Stimulated activated CD8-positive, alpha-beta memory T cell treated with anti-CD3 and anti-CD28 coated beads, Interleukin-15, amount 100 ng/mL, for 24 hours (primary cell): ENCODE results near the gene CD79A.

ENCODE experiments used
- DNase-seq: peaks from one replicate; pipeline ENCODE4 v3.0.0-alpha.2; 2020; ENCODE audit warnings: low read depth

The CD79A gene

DNA sequence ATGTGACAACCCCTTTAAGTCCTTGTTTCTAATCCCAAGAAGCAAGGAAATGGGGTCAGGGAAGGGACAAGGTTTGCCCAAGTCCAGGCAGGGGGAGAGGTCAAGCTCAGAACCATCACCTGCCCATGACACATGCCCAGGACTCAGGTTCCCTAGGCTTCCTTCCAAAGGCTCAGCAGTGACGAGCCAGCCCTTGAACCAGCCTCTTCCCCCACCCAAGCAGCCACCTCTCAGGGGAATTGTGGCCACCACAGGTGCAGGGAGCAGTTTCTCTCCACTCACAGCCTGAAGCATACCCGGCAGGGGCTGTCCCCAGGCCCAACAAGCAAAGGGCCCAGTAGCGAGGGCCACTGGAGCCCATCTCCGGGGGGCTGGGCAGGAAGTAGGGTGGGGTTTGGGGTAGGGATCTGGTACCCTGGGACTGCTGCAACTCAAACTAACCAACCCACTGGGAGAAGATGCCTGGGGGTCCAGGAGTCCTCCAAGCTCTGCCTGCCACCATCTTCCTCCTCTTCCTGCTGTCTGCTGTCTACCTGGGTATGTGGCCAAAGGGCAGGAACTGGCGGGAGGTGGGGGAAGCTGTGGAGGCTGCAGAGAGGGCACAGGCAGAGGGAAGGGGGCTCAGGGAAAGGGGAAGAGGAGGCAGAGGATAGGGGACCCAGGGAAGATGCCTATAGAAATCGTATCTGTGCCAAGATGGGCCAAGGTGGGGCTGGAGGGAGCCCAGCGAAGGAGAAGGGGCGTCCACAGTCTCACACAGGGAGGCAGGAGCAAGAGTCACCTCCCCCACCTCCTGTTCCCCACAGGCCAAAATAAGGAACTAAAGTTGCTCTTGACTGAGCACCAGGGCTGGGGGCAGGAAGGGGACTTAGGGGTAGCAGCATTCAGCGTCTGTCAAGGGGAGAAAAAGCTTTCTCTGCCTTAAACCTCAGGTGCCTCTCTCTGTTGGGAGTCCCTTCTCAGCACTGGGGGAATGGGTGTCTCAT, at the start of gene CD79A:
TSS of gene CD79A (plus strand) at position 433 of the 986 bp plus-strand sequence. CDS start at position 459, 26 bp downstream.
- no peak for DNase-seq

DNA sequence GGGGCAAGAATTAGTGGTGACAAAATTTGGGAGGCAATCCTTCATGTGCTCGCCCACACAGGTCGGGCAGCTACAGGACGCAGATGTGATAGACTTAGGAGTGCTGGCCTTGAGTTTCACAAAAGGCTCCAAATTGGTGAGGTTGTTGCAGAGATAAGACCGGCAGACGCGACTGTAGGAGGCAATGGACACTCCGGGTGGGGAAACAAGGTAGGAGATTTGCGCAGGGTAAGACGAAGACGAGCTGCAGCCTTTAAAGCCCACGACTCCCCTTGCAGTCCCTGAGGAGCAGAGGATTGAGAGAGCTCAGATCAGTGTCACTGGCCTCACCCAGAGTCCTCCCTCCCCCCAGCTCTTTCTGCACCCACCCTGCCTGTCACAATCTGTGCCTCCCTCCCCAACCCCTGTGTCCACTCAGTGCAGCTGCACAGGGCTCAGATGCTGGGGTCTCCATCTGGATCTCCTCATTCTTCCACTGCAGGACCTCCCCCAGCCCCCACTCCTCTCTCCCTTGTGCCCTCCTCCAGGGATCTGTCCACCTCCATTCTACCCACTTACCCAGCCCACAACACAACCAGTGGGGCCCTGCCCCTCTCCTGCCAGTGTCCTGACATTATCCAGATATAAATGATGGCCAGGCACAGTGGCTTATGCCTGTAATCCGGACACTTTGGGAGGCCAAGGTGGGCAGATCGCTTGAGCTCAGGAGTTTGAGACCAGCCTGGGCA, 38.9 kb upstream of the CD79A start:
- DNase-seq, result no peak

DNA sequence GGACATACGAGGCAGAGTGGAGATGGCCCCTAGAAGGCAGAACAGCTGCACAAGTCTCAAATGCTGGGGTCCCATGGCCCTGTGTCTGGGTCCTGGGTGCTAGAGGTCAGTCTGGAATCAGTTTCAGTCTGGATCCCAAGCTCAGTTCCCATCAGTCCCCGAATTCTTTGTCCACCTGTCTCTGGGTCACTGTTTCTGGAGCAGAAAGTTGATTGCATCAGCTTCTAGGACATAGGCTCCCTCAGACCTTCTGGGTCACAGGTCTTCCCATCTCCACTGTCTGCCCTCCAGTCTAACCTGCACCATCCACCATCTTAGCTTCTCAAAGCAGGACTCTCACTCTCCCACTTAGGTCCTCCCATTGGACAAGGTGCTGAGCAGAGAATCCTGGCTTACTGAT, 37.9 kb upstream of the CD79A start:
- no peak for DNase-seq

DNA sequence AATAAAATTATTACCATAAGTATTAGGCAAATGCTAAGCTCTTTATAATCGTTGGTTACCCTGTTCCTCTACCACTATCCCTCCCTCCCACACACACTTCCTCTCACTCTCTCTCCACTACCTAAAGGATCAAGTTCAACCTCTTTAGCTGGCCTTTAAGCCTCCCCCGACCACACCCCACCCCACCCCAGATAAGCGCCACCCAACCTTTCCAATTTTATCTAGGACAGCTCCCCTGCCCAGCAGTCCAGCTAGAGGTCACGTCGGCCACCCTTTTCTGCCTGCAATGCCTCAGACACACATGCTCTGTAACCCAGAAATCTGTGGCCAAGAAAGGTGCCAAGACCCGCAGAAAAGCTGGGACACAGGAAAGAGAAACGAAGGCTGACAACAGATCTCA, 33.7 kb upstream of the CD79A start:
- DNase-seq, result no peak

DNA sequence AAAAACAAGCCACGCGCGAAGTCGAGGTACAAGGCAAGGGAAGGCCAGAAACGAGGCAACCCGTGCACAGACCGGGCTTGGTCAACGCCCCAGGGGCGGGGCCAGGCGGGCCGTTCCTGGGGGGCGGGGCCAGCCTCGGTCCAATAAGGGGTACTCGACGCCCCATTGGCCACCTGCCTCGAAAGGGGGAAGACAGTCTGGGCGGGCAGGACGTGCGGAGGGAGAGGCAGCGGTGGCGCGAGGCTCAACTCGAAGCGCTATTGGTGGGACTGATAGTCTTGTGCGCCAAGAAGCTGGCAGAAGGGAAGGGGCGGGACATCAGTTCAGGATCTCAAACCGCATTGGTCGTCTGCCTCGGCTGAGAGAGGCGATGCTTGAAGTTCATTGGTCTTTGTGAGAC, 32.5 kb upstream of the CD79A start, which contains the start of gene LYPD4:
TSS of gene LYPD4 (minus strand) at position 83 of the 400 bp plus-strand sequence. CDS start 5,398 bp downstream, outside the sequence.
- DNase-seq, result no peak

DNA sequence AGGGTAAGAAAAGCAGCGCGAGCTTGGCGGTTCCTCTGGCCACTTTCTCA, 32.3 kb upstream of the CD79A start, which contains the start of gene DMRTC2:
TSS of gene DMRTC2 (plus strand) at position 42 of the 50 bp plus-strand sequence. CDS start 2,387 bp downstream, outside the sequence.
- no peak for DNase-seq

DNA sequence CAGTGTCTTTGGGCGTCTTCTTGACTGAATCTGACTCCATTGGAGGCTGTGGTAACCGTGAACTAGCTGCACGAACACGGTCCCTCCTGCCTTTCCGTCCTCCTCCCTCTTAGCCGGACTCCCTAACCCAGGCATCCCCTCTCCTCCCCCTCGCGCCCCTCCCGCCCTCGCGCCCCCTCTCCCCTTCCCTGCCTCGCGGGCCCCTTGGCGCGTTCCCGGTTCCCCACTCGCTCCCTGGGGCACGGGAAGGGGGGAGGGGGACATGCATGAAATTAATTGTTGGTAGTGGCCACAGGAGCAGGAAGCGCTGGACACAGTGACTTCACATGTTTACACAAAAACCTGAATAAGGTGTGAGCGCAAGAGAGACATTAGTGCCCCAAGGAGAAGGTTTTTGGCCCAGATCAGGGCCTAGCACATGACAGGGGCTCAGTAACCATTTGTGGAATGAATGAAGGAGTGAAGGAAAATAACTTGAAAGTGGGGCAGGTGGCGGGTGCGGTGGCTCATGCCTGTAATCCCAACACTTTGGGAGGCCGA, 32.0 kb upstream of the CD79A start:
- no peak for DNase-seq

DNA sequence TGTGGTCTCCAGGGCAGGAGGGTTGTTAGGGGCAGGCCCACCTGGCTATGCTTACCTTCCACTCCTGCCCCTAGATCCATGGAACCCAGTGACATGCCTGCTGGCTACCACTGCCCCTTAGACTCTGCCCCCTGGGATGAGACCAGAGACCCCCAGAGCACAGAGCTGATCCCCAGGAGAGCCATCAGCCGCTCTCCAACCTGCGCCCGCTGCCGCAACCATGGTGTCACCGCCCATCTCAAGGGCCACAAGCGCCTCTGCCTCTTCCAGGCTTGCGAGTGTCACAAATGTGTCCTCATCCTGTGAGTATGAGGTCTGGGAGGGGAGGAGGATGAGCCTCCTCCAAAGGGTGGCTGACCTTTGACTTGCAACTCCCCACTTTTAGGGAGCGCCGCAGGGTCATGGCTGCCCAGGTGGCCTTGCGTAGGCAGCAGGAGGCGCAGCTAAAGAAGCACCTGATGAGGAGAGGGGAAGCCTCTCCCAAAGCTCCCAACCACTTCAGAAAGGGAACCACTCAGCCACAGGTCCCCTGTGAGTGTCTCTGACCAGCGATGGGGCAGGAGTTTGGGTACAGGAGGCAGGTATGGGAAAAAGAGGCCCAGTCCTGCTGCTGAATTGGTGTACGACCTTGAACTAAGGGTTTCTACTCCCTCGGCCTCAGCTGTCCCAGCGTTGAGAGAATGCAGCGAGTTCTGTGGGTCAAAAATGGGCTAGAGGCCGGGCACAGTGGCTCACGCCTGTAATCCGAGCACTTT, 29.6 kb upstream of the CD79A start:
- DNase-seq, result no peak

DNA sequence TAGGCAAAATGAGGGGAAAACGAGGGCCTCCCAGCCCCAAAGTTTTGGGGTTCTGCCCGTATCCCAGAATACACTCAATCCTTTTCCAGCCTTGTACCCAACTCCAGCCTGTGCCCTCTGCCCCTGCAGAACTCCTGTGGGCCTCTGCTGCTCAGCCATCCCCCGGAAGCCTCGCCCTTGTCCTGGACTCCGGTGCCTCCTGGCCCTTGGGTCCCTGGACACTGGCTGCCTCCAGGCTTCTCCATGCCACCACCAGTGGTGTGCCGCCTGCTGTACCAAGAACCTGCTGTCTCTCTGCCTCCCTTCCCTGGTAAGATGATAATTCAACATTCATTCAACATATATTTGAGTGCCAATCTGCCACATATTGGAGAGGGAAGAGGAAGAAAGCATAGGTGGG, 28.4 kb upstream of the CD79A start:
- DNase-seq, result no peak

DNA sequence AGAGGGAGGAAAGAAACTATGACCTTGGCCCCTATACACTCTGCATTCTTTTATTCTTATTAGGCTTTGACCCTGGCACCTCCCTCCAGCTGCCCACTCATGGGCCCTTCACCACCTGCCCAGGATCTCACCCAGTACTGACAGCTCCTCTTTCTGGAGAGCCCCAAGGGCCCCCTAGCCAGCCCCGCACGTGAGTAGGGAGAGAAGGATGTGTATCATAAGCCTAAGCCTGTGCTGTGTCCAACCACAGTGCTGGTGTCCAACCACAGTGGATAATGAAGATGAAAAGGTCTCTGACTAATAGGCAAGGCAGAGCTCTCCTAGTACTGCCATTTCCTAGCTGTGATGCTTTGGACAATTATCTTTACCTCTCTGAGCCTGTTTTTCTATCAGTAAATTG, 28.0 kb upstream of the CD79A start:
- no peak for DNase-seq

DNA sequence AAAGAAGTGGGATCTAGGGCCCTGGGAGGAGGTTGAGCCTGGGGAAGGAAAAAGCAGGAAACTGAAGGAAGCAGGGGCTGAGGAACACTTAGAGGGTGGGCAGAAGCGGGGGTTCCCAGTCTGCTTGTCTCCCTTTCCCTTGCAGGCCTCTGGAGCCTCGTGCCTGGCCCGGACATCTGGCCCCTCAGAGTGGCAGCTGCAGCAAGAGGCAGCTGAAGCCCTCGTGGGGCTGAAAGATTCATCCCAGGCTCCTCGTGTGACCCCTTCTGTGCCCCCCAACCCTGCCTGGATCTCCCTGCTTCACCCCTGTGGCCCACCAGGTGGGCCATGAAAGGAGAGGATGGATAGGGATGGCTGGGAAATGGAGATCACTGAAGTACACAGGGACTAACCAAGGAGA, 26.7 kb upstream of the CD79A start:
- DNase-seq, result no peak

DNA sequence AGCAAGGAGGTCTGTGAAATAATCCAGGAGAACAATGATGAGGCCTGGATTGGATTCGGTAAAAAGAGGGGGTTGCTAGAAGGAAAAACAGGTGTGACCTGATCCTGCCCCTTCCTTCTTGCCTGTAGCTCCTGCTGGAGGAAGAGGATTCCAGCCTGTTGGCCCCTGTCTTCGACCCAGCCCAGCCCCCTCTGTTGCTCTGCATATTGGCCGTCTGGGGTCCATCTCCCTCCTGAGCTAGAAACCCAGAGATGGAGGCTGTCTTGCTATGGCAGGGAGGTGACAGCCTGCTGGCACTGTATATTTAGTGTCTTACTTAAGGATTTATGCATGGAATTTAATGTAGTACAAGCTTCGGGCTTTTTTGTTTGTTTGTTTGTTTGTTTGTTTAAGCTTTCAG, 25.6 kb upstream of the CD79A start:
- DNase-seq, result no peak

DNA sequence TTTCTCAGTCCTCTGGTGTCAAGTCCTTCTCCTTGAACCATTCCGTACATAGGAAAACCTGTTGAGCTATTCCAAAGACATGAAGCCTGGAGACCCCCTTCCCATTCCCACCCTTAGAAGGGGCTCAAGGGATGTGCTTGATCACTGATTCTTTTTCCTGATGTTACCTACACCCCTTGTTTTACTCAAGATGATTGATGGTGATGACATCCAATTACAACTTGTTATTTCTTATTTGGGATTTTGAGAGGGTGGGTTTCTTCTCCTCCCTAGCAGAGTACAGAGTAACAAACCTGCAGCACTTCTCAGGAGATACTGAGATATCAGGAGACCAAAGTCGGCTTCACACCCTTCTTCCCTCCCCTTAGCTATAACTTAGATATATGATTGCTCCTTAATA, 23.7 kb upstream of the CD79A start:
- DNase-seq, result no peak

DNA sequence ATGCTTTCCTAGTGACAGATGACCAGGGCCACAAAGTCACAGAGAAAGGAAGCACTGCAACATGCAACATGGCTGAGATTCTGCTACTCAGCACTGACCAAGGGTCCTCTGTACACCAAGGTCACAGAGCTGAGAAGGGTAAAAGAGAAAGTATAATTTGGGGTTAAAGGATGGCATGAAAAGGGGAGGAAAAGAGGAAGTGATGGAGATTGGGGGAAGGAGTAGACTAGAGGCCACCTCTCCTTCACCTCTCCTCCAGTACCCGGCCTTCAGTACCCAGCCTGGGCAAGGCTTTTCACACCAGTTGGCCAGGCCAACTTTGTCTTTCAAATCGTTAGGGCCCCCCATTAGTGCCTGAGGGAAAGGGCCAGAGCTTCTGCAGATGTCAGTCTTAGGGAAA, 23.3 kb upstream of the CD79A start:
- no peak for DNase-seq

DNA sequence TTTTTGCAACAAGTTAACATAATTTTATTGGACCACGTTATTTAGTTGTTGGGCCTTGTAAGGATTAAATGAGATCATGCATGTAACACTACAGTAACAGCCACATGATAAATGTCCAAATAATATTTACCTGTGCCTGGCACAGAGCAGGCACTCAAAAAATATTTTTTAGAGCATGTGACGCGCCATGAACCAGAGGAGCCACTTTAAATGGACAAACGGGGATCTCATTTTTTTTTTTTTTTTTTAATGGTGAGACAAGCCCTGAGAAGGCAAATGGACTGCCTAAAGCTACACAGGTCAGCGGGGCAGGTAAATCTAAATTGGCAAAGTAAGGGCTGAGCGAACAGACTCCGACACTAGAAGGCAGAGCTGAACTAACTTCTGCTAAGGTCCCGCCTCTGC, 17.9 kb upstream of the CD79A start:
- no peak for DNase-seq

DNA sequence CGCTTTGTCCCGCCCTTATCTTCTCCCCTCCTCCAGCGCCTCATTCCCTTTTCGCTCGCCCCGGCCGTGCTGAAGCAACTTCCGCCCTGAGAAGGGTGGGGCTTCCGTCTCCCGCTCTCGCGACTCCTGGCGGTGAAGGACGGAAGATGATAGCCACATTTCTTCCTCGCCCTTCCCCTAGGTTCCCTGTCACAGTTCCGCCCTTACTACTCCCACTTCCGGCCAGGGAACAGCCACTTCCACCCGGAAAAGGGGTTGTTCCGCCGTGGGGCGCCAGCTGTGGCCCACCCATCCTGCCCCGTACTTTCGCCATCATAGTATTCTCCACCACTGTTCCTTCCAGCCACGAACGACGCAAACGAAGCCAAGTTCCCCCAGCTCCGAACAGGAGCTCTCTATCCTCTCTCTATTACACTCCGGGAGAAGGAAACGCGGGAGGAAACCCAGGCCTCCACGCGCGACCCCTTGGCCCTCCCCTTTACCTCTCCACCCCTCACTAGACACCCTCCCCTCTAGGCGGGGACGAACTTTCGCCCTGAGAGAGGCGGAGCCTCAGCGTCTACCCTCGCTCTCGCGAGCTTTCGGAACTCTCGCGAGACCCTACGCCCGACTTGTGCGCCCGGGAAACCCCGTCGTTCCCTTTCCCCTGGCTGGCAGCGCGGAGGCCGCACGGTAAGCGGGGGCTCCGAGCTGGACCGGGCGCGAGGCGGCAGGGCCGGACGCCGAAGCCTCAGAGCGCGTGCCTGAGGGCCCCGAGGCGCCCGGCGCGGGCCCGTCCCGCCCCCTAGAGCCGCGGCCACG, 17.3 kb upstream of the CD79A start, which contains the start of gene RPS19:
TSS of gene RPS19 (plus strand) at position 638 of the 801 bp plus-strand sequence. CDS start 520 bp downstream, outside the sequence.
- peak; percentile 95 for DNase-seq

DNA sequence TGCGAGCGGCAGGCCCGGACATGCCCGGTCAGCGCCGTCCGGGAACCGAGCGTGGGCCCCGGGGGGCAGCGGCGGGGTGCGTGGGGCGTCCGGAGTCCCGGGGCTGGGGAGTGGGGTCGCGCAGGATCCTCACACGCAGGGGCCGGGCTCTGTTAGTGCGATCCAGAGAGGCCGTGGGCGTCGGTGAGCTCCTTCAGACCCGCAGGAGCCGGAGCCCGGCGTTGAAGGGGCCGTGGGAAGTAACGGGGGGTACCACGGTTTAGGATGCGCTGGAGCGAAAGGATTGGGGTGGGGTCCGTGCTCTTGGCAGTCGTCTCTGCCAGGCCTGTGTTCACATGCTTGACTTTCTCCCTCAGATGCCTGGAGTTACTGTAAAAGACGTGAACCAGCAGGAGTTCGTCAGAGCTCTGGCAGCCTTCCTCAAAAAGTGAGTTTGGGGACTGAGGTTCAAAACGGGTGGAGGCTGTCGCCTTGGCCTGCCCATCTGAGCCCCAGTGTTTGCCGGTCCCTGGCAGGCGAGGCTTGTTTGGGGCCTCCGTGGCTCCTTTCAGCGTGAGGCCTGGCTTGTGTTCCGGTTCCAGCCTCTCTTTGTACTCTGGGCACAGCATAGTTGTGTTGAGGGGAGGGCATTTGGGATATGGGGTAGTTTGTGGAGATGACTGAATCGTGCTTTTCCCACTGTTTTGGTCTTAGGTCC, 16.5 kb upstream of the CD79A start:
- no peak for DNase-seq

DNA sequence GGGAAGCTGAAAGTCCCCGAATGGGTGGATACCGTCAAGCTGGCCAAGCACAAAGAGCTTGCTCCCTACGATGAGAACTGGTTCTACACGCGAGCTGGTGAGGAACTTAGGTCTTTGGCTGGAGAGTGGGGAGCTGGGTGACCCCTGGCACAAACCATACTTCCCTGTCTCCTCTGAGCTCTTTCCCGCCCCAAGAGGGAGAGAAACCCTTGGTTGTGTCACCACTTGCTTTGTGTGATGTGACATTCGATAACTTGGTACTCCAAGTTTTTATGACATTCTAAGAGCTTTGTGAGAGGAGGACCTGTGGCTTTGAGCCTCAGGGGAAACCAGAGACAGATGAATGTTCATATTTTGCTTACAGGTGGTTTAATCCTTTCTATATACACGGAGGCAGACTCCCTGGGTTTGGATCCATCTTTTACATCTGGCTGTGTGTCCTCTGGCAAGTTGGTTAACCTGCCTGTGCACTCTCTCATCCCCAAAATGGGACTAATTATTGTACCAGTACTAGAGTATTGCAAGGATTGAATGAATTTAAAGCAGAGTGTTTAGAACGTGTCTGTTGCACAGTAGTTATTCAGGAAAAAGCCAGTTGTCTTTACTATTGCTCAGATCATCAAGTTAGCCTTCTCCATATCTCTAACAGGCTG, 15.8 kb upstream of the CD79A start:
- no peak for DNase-seq

DNA sequence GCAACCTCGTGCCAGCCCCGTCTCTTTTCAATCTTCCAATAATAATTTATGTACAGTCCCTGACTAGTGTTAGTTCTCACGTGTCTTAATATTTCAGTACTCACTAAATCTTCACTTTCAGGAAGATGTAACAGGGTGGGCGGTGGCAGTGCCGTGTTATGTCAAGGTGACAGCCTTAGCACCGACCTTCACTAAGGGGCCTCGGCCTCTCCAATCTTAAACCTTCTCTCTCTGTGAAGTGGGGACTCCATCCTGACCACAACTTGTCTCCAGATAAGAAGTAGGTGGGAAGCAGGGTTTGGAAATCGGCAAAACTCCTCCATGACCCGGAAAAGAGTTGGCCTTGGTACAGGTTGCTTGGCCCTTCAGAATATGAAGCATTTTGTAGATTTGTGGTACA, 15.2 kb upstream of the CD79A start:
- no peak for DNase-seq

DNA sequence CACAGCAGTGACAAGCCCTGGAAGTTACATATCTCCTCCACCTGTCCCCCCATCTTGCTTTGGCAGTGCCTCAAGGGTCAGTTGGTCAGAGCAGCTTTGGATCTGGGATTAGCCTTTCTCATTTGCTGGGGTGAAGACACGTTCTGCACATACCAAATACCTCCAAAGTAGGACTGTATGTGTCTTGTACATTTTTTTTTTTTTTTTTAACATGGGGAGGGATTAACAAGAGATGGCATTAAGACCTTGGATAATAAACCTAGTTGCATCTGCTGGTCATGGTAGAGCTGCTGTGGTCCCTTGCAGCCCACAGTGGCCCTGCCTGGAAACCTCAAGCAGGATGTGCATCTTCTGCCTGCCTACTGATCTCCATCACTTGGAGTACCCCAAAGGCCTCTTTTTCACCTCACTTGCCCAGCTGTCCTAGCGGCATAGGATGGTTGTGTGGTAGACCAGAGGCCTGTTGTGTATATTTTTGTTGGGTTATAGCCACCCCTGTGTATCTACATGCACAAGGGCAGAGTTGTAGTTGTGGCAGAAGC, 14.6 kb upstream of the CD79A start:
- no peak for DNase-seq
